ENCODE measurements around the gene C2CD2L. TPM values are rescaled to one million over a fixed set of nuclear protein-coding genes. Genes with fewer than 3 reads are reported as not detected.
A peak's percentile ranks its signal among the peaks of the same experiment; 100 is the strongest.

The C2CD2L gene
- total and polyA plus RNA-seq, 4 donors = 2.5 to 6.3 (median 4.8) TPM

DNA sequence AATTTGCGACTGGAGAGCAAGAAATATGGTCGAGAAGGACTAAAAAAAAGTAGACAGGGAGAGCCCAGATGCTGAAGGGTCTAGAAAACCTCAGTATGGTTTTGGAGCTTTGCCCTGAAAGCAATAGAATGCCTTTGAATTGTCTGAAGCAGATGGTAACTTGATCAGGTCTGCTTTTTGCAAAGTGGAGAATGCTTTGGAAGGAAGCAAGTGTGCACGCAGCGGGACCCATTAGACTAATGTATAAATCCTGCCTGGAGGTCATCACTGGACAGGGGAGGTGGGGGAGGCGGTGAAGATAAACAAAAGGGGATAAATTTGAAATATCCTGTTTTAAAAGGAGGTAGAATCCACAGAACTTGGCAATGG is 13.5 kb downstream of the C2CD2L start (continued):
- TF ChIP-seq YY1 (IDR thresholded peaks at IDR 0.05) = no peak

GRCh38 chr11:119121008-119121810 is 14.1 kb downstream of the C2CD2L start, which contains the start of gene HINFP:
Gene HINFP (plus strand): TSS chr11:119121580. CDS start chr11:119126945, 5,365 bp downstream.
- Histone ChIP-seq H3K36me3 (ENCODE audit: control insufficient read depth in 4 of 4, insufficient read depth in 3 of 4, low read depth in 1 of 4, low read length in 3 of 4) (peaks cover under 1 to 11% (median 7%) of the 10 kb centered on the region in 4 donors), H3K9me3 (ENCODE audit: control insufficient read depth in 4 of 4, low read length in 3 of 4) (no peaks in the 10 kb centered on the region), H3K27ac (ENCODE audit: low read depth in 1 of 2, low read length in 2 of 2) (peak within 1 kb of the TSS; percentile 66 to 73), H3K27me3 (ENCODE audit: control insufficient read depth in 4 of 4, insufficient read depth in 4 of 4, low read length in 3 of 4) (no peaks in the 10 kb centered on the region), H3K4me3 (ENCODE audit: low read depth in 1 of 3, low read length in 3 of 3) (peak within 1 kb of the TSS; percentile 73 to 98 (median 97)), H3K4me1 (ENCODE audit: control insufficient read depth in 4 of 4, insufficient read depth in 4 of 4, low read length in 3 of 4) (peaks cover 6 to 25% (median 19%) of the 10 kb centered on the region in 4 donors), H3K9ac (ENCODE audit: low read depth in 1 of 2, low read length in 2 of 2) (peak within 1 kb of the TSS; percentile 80 to 91)
- TF ChIP-seq RXRA (IDR thresholded peaks at IDR 0.05) (peak in 1 of 2 donors; percentile 29), SP1 (IDR thresholded peaks at IDR 0.05) (peak; percentile 86), JUND (IDR thresholded peaks at IDR 0.05) (no peak), YY1 (IDR thresholded peaks at IDR 0.05) (peak; percentile 73), GABPA (IDR thresholded peaks at IDR 0.05 in 1 of 2, conservative IDR thresholded peaks at IDR 0.05 in 1 of 2) (peak in 1 of 2 donors; percentile 89), RAD21 (IDR thresholded peaks at IDR 0.05) (peak in 1 of 2 donors; percentile 36), HNF4A (conservative IDR thresholded peaks at IDR 0.05) (no peak)
- TF ChIP-seq, protein P1, sequence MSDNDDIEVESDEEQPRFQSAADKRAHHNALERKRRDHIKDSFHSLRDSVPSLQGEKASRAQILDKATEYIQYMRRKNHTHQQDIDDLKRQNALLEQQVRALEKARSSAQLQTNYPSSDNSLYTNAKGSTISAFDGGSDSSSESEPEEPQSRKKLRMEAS (IDR thresholded peaks at IDR 0.05) = peak; percentile 51
- peak; percentile 100 for DNase-seq (ENCODE audit: low spot score)
- under 1% methylated on average over 54 of the region's 54 CpGs for WGBS

GRCh38 chr11:119121811-119122124 is 14.6 kb downstream of the C2CD2L start:
- Histone ChIP-seq H3K4me1 (ENCODE audit: control insufficient read depth in 4 of 4, insufficient read depth in 4 of 4, low read length in 3 of 4) (peaks cover 6 to 25% (median 19%) of the 10 kb centered on the region in 4 donors), H3K27me3 (ENCODE audit: control insufficient read depth in 4 of 4, insufficient read depth in 4 of 4, low read length in 3 of 4) (no peaks in the 10 kb centered on the region), H3K4me3 (ENCODE audit: low read depth in 1 of 3, low read length in 3 of 3) (peak overlapping the region; percentile 73 to 98 (median 97)), H3K9me3 (ENCODE audit: control insufficient read depth in 4 of 4, low read length in 3 of 4) (no peaks in the 10 kb centered on the region), H3K27ac (ENCODE audit: low read depth in 1 of 2, low read length in 2 of 2) (peak overlapping the region in 1 of 2 donors; percentile 21), H3K36me3 (ENCODE audit: control insufficient read depth in 4 of 4, insufficient read depth in 3 of 4, low read depth in 1 of 4, low read length in 3 of 4) (peaks cover 0 to 11% (median 7%) of the 10 kb centered on the region in 4 donors), H3K9ac (ENCODE audit: low read depth in 1 of 2, low read length in 2 of 2) (peak overlapping the region; percentile 80 to 91)
- under 1% methylated on average over 20 of the region's 20 CpGs for WGBS
- DNase-seq (ENCODE audit: low spot score) = no peak
- TF ChIP-seq NR2F2 (IDR thresholded peaks at IDR 0.05) = no peak
- TF ChIP-seq, protein P2, sequence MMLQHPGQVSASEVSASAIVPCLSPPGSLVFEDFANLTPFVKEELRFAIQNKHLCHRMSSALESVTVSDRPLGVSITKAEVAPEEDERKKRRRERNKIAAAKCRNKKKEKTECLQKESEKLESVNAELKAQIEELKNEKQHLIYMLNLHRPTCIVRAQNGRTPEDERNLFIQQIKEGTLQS (IDR thresholded peaks at IDR 0.05) = no peak
- no peak for TF ChIP-seq JUND (IDR thresholded peaks at IDR 0.05)
- no peak for TF ChIP-seq HNF4G (IDR thresholded peaks at IDR 0.05)
- TF ChIP-seq FOXA2 (IDR thresholded peaks at IDR 0.05) = no peak
- TF ChIP-seq, protein P1 (IDR thresholded peaks at IDR 0.05) = no peak
- TF ChIP-seq, protein P3, sequence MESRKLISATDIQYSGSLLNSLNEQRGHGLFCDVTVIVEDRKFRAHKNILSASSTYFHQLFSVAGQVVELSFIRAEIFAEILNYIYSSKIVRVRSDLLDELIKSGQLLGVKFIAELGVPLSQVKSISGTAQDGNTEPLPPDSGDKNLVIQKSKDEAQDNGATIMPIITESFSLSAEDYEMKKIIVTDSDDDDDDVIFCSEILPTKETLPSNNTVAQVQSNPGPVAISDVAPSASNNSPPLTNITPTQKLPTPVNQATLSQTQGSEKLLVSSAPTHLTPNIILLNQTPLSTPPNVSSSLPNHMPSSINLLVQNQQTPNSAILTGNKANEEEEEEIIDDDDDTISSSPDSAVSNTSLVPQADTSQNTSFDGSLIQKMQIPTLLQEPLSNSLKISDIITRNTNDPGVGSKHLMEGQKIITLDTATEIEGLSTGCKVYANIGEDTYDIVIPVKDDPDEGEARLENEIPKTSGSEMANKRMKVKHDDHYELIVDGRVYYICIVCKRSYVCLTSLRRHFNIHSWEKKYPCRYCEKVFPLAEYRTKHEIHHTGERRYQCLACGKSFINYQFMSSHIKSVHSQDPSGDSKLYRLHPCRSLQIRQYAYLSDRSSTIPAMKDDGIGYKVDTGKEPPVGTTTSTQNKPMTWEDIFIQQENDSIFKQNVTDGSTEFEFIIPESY (IDR thresholded peaks at IDR 0.05) = no peak
- no peak for TF ChIP-seq HNF4A (conservative IDR thresholded peaks at IDR 0.05)
- no peak for TF ChIP-seq TAF1 (conservative IDR thresholded peaks at IDR 0.05)
- no peak for TF ChIP-seq SP1 (IDR thresholded peaks at IDR 0.05)
- no peak for TF ChIP-seq EGR1 (IDR thresholded peaks at IDR 0.05; ENCODE audit: low read depth in 2 of 2)
- no peak for TF ChIP-seq CTCF (IDR thresholded peaks at IDR 0.05; ENCODE audit: low read depth, low read length, missing input control)
- TF ChIP-seq RXRA (IDR thresholded peaks at IDR 0.05) = no peak
- TF ChIP-seq YY1 (IDR thresholded peaks at IDR 0.05) = no peak
- no peak for TF ChIP-seq GABPA (IDR thresholded peaks at IDR 0.05 in 1 of 2, conservative IDR thresholded peaks at IDR 0.05 in 1 of 2)
- no peak for TF ChIP-seq FOXA1 (IDR thresholded peaks at IDR 0.05)
- no peak for TF ChIP-seq RAD21 (IDR thresholded peaks at IDR 0.05)
- TF ChIP-seq REST (IDR thresholded peaks at IDR 0.05) = no peak

All from liver (tissue), 9 donors.